SK-N-SH (cell line): ENCODE results near the gene PIP4K2B. TPM values are rescaled to one million over a fixed set of nuclear protein-coding genes. Genes with fewer than 3 reads are reported as not detected.

Experiments
- CTCF ChIA-PET: fragments of 300-600, 350-600 bp; formaldehyde crosslinking; extraction: SDS; loops from one replicate; lab custom pipeline; 2021; lab: Yijun Ruan, JAX
- POLR2A ChIA-PET: fragments of 350-600 bp; sonication (Branson Sonifier 250); formaldehyde crosslinking; extraction: SDS; loops from one replicate; lab custom pipeline; 2020; ENCODE audit warnings: antibody characterized with exemption, inconsistent platforms; lab: Yijun Ruan, JAX
- DNase-seq: peaks from one replicate; pipeline ENCODE4 v3.0.0; 2012
- H2AFZ ChIP-seq: fragments of 200-600 bp; sonication (generic); 2 replicates; pipeline ENCODE4 v1.8.1; 2016; ENCODE audit warnings: antibody characterized with exemption, mild to moderate bottlenecking, low read depth
- H3F3A ChIP-seq: fragments of 200-600 bp; sonication (generic); replicated peaks from 2 replicates; pipeline ENCODE3; 2016; ENCODE audit warnings: antibody characterized with exemption, mild to moderate bottlenecking; ENCODE audit not compliant: insufficient read depth
- H3K27ac ChIP-seq, 2 experiments: fragments of 200-500 bp in 1 of 2; fragments of 200-600 bp in 1 of 2; sonication (Bioruptor generic) in 1 of 2; sonication (generic), shearing (Covaris generic) in 1 of 2; 2 replicates each; pipeline versions ENCODE4 v1.5.1 to v1.6.1; 2014 to 2016; ENCODE audit warnings: low read depth in 2 of 2, inconsistent platforms in 1 of 2, low read length in 1 of 2, mild to moderate bottlenecking in 1 of 2, mixed read lengths in 1 of 2
- H3K27me3 ChIP-seq: fragments of 200-600 bp; sonication (generic), shearing (Covaris generic); 2 replicates; pipeline ENCODE4 v1.6.1; 2016; ENCODE audit warnings: mixed run types; ENCODE audit not compliant: insufficient read depth
- H3K36me3 ChIP-seq, 2 experiments: fragments of 200-500 bp in 1 of 2; fragments of 200-600 bp in 1 of 2; sonication (Bioruptor generic) in 1 of 2; sonication (generic) in 1 of 2; replicated peaks in 1 of 2; 2 replicates each; pipeline versions ENCODE3 to v1.5.1; 2014 to 2016; ENCODE audit warnings: low read length in 1 of 2, mild to moderate bottlenecking in 1 of 2; ENCODE audit not compliant: insufficient read depth in 2 of 2, control insufficient read depth in 1 of 2
- H3K4me1 ChIP-seq, 2 experiments: fragments of 200-500 bp in 1 of 2; fragments of 200-600 bp in 1 of 2; sonication (Bioruptor generic) in 1 of 2; sonication (generic), shearing (Covaris generic) in 1 of 2; 2 replicates each; pipeline versions ENCODE4 v1.5.1 to v1.6.1; 2014 to 2016; ENCODE audit warnings: low read depth in 1 of 2, low read length in 1 of 2, mixed run types in 1 of 2; ENCODE audit not compliant: insufficient read depth in 2 of 2, control insufficient read depth in 1 of 2
- H3K4me2 ChIP-seq: fragments of 200-600 bp; sonication (generic), shearing (Covaris generic); 2 replicates; pipeline ENCODE4 v1.6.1; 2017; ENCODE audit warnings: mixed run types
- H3K4me3 ChIP-seq, 2 experiments: fragments of 200-500 bp in 1 of 2; fragments of 200-600 bp in 1 of 2; sonication (Bioruptor generic) in 1 of 2; sonication (generic), shearing (Covaris generic) in 1 of 2; 2 replicates each; pipeline versions ENCODE4 v1.5.1 to v1.8.1; 2014 to 2016; ENCODE audit warnings: low read depth in 2 of 2, inconsistent platforms in 1 of 2, low read length in 1 of 2, mild to moderate bottlenecking in 1 of 2, mixed read lengths in 1 of 2, moderate library complexity in 1 of 2
- H3K79me2 ChIP-seq: fragments of 200-600 bp; sonication (generic); 2 replicates; pipeline ENCODE4 v1.8.1; 2017; ENCODE audit warnings: mild to moderate bottlenecking; ENCODE audit not compliant: insufficient read depth
- H3K9ac ChIP-seq: fragments of 200-600 bp; sonication (generic); 2 replicates; pipeline ENCODE4 v1.6.1; 2017; ENCODE audit warnings: mixed run types
- H3K9me2 ChIP-seq: fragments of 200-600 bp; sonication (generic); 2 replicates; pipeline ENCODE4 v1.6.1; 2017; ENCODE audit warnings: mixed run types
- H3K9me3 ChIP-seq: fragments of 200-600 bp; sonication (generic); 2 replicates; pipeline ENCODE4 v1.6.1; 2017; ENCODE audit warnings: mixed run types, mild to moderate bottlenecking, moderate library complexity
- H4K20me1 ChIP-seq: fragments of 200-600 bp; sonication (generic); 2 replicates; pipeline ENCODE4 v1.6.1; 2017; ENCODE audit warnings: mild to moderate bottlenecking, mixed run types; ENCODE audit not compliant: insufficient read depth
- CHD2 ChIP-seq: fragments of 150-350 bp; IDR thresholded peaks from 2 replicates; pipeline ENCODE4 v1.6.1; 2018; ENCODE audit warnings: low read length; ENCODE audit not compliant: partially characterized antibody
- ELF1 ChIP-seq: IDR thresholded peaks from 2 replicates; pipeline ENCODE4 v1.4.0; 2012
- EZH2phosphoT487 ChIP-seq: fragments of 200-600 bp; sonication (generic); IDR thresholded peaks from 2 replicates; pipeline ENCODE4 v1.6.1; 2017; ENCODE audit warnings: low read depth, mixed run types, mild to moderate bottlenecking, antibody characterized with exemption, moderate library complexity, borderline replicate concordance
- FOSL2 ChIP-seq: IDR thresholded peaks from 2 replicates; pipeline ENCODE4 v1.4.0; 2012; ENCODE audit warnings: low read depth, mild to moderate bottlenecking, moderate library complexity, borderline replicate concordance
- FOXJ3 ChIP-seq: sonication (generic); formaldehyde crosslinking; IDR thresholded peaks from 2 replicates; pipeline ENCODE4 v1.5.1; 2020; ENCODE audit warnings: mild to moderate bottlenecking, missing genetic modification reagents
- FOXM1 ChIP-seq: IDR thresholded peaks from 2 replicates; pipeline ENCODE4 v1.4.0; 2012; ENCODE audit warnings: low read depth, mild to moderate bottlenecking
- GABPA ChIP-seq: IDR thresholded peaks from 2 replicates; pipeline ENCODE4 v1.4.0; 2012; ENCODE audit warnings: low read depth, mild to moderate bottlenecking
- IRF3 ChIP-seq: fragments of 150-350 bp; IDR thresholded peaks from 2 replicates; pipeline ENCODE4 v1.6.1; 2016; ENCODE audit warnings: mild to moderate bottlenecking, low read depth, low read length
- MAX ChIP-seq: IDR thresholded peaks from 2 replicates; pipeline ENCODE4 v1.4.0; 2012; ENCODE audit warnings: low read depth
- MEF2A ChIP-seq: IDR thresholded peaks from 2 replicates; pipeline ENCODE4 v1.4.0; 2012; ENCODE audit warnings: low read depth, borderline replicate concordance
- MXI1 ChIP-seq: IDR thresholded peaks from 2 replicates; pipeline ENCODE4 v1.6.1; 2012; ENCODE audit warnings: mild to moderate bottlenecking, low read depth, low read length, improper control_type of control experiment
- NFIC ChIP-seq: IDR thresholded peaks from 2 replicates; pipeline ENCODE4 v1.4.0; 2012; ENCODE audit warnings: borderline replicate concordance
- PBX3 ChIP-seq: IDR thresholded peaks from 2 replicates; pipeline ENCODE4; 2012
- POLR2AphosphoS5 ChIP-seq: IDR thresholded peaks from 2 replicates; pipeline ENCODE4 v1.6.1; 2012; ENCODE audit warnings: low read depth, low read length
- RAD21 ChIP-seq: IDR thresholded peaks from 2 replicates; pipeline ENCODE4 v1.6.1; 2012; ENCODE audit warnings: mild to moderate bottlenecking, low read length
- RCOR1 ChIP-seq: fragments of 150-350 bp; IDR thresholded peaks from 2 replicates; pipeline ENCODE4 v1.6.1; 2017; ENCODE audit warnings: antibody characterized with exemption, low read length
- RFX5 ChIP-seq: IDR thresholded peaks from 2 replicates; pipeline ENCODE4 v1.6.1; 2012; ENCODE audit warnings: mild to moderate bottlenecking, improper control_type of control experiment, low read length
- RXRA ChIP-seq: IDR thresholded peaks from 2 replicates; pipeline ENCODE4 v1.4.0; 2012; ENCODE audit warnings: low read depth, mild to moderate bottlenecking, borderline replicate concordance
- SMC3 ChIP-seq: IDR thresholded peaks from 2 replicates; pipeline ENCODE4 v1.6.1; 2012; ENCODE audit warnings: low read depth, low read length, improper control_type of control experiment
- TEAD4 ChIP-seq: IDR thresholded peaks from 2 replicates; pipeline ENCODE4 v1.4.0; 2012; ENCODE audit warnings: mild to moderate bottlenecking, borderline replicate concordance; ENCODE audit not compliant: insufficient read depth
- USF1 ChIP-seq: IDR thresholded peaks from 2 replicates; pipeline ENCODE4 v1.4.0; 2012; ENCODE audit warnings: low read depth, borderline replicate concordance
- USF2 ChIP-seq: fragments of 150-350 bp; IDR thresholded peaks from 2 replicates; pipeline ENCODE4 v1.6.1; 2017; ENCODE audit warnings: antibody characterized with exemption, low read length, low read depth, borderline replicate concordance
- YY1 ChIP-seq: IDR thresholded peaks from 2 replicates; pipeline ENCODE4 v1.4.0; 2012; ENCODE audit warnings: low read depth, mild to moderate bottlenecking
- WGBS: methylation state at CpG from one replicate; pipeline ENCODE4 v1.1.6; 2017; ENCODE audit warnings: low lambda C conversion rate; 5-methylcytosine and 5-hydroxymethylcytosine counted together
- polyA plus RNA-seq, 3 experiments: library from polyadenylated mRNA; depleted of rRNA; stranded (reverse); fragments of >200 nt; gene quantifications; 2 replicates each; pipeline ENCODE4 v1.2.3, GENCODE V29; 2012

Gene PIP4K2B
- polyA plus RNA-seq, 1 of the 3 experiments (the other 2 are of a cell fraction), result 29.8 TPM

GRCh38 chr17:38717139-38717745 is 82.1 kb downstream of the PIP4K2B start:
- Histone ChIP-seq H4K20me1 (no peaks in the 10 kb centered on the region), H3K4me1 (peaks cover 0 to 4% of the 10 kb centered on the region in 2 experiments; a peak in 1 of 4 replicates), H2AFZ (no peak overlapping the region), H3K9me3 (no peaks in the 10 kb centered on the region), H3K4me2 (no peak overlapping the region), H3K4me3 (no peak overlapping the region), H3F3A (peaks cover 6% of the 10 kb centered on the region), H3K36me3 (peaks cover 27 to 81% of the 10 kb centered on the region in 2 experiments), H3K27me3 (no peaks in the 10 kb centered on the region), H3K9me2 (no peaks in the 10 kb centered on the region), H3K79me2 (no peaks in the 10 kb centered on the region), H3K27ac (no peak overlapping the region), H3K9ac (no peak overlapping the region)
- ChIA-PET CTCF (interaction anchor here (0.6 to 2.8 kb wide), 4 partner anchors 11 to 181 kb away, joined by 3 to 9 read pairs (median 4); partner anchors contain the start of gene CISD3), POLR2A (interaction anchor here (0.6 to 1.7 kb wide), 2 partner anchors 11 to 65 kb away, joined by 4 to 11 read pairs; no protein-coding TSS in a partner anchor)
- TF ChIP-seq FOXM1 (no peak), MEF2A (no peak), FOXJ3 (CRISPR knock-in tag) (no peak), NFIC (no peak), POLR2AphosphoS5 (no peak), ELF1 (no peak), RAD21 (no peak), SMC3 (no peak), FOSL2 (no peak), YY1 (no peak), MXI1 (no peak), CHD2 (no peak), PBX3 (no peak)
- DNase-seq, result no peak
- WGBS, result 87% methylated on average over 10 of the region's 12 CpGs

- H3K27me3 ChIP-seq, result no peaks in the 10 kb centered on the region
- no peaks in the 10 kb centered on the region for H4K20me1 ChIP-seq
- no peaks in the 10 kb centered on the region for H3K79me2 ChIP-seq
- peaks cover 6% of the 10 kb centered on the region for H3F3A ChIP-seq
- no peaks in the 10 kb centered on the region for H3K9me2 ChIP-seq
- no peaks in the 10 kb centered on the region for H3K9me3 ChIP-seq
- 94% methylated on average over 14 of the region's 18 CpGs for WGBS
- H3K27ac ChIP-seq, result no peak overlapping the region
- peaks cover 27 to 85% of the 10 kb centered on the region in 2 experiments for H3K36me3 ChIP-seq
- ChIA-PET POLR2A (interaction anchor here (1.0 to 2.1 kb wide), 3 partner anchors 8 to 19 kb away, joined by 3 to 11 read pairs (median 11); no protein-coding TSS in a partner anchor), CTCF (interaction anchor here (0.8 to 2.8 kb wide), 4 partner anchors 12 to 39 kb away, joined by 3 to 9 read pairs (median 4); partner anchors contain the start of gene CISD3)
- H2AFZ ChIP-seq, result no peak overlapping the region
- no peak overlapping the region for H3K4me2 ChIP-seq
- no peak overlapping the region for H3K9ac ChIP-seq
- DNase-seq, result no peak
- H3K4me3 ChIP-seq, result no peak overlapping the region
- H3K4me1 ChIP-seq, result peaks cover 0 to 2% of the 10 kb centered on the region in 2 experiments; a peak in 1 of 4 replicates
- TF ChIP-seq FOXM1 (no peak), TEAD4 (no peak), RAD21 (no peak), RCOR1 (no peak), SMC3 (no peak), IRF3 (no peak), RFX5 (no peak), FOSL2 (no peak), RXRA (no peak), ELF1 (no peak), EZH2phosphoT487 (no peak), CHD2 (no peak), MEF2A (no peak), USF2 (no peak), GABPA (no peak), MAX (no peak), NFIC (no peak), USF1 (no peak)
These were observed 82.9 kb downstream of the PIP4K2B start for GRCh38 chr17:38716368-38717005.
